Heart left ventricle (tissue), 16 donors: ENCODE measurements around the gene LYRM7. TPM values are rescaled to one million over a fixed set of nuclear protein-coding genes. Genes with fewer than 3 reads are reported as not detected.

Experiments
- ATAC-seq, 4 donors: fragments of 200-7000 bp; cut with Tn5 transposase; one replicate each; pipeline ENCODE4 v1.9.1; 2020 to 2022; ENCODE audit warnings: moderate library complexity in 4 of 4, mild to moderate bottlenecking in 3 of 4, moderate number of reproducible peaks in 1 of 4
- DNase-seq, 5 donors: peaks; one replicate each; pipeline ENCODE4 v3.0.0-alpha.2; 2020
- H3K27ac ChIP-seq, 12 donors: fragments of 200-600 bp; sonication (generic) in 4 of 12; one replicate each; pipeline versions ENCODE4 v1.5.0 to v1.8.0; 2016 to 2022; ENCODE audit warnings: mild to moderate bottlenecking in 2 of 12
- H3K27me3 ChIP-seq, 9 donors: fragments of 200-600 bp; sonication (generic) in 2 of 9; one replicate each; pipeline versions ENCODE4 v1.5.1 to v1.8.0; 2016 to 2022; ENCODE audit warnings: mild to moderate bottlenecking in 3 of 9
- H3K36me3 ChIP-seq, 9 donors: fragments of 200-600 bp; sonication (generic) in 2 of 9; one replicate each; pipeline versions ENCODE4 v1.5.0 to v1.8.0; 2018 to 2022; ENCODE audit warnings: mild to moderate bottlenecking in 2 of 9
- H3K4me1 ChIP-seq, 12 donors: fragments of 200-600 bp; sonication (generic) in 4 of 12; one replicate each; pipeline versions ENCODE4 v1.5.0 to v1.8.0; 2016 to 2022; ENCODE audit warnings: mild to moderate bottlenecking in 3 of 12
- H3K4me3 ChIP-seq, 12 donors: fragments of 200-600 bp; sonication (generic) in 4 of 12; one replicate each; pipeline versions ENCODE4 v1.5.0 to v1.8.0; 2017 to 2022; ENCODE audit warnings: mild to moderate bottlenecking in 9 of 12, moderate library complexity in 4 of 12
- H3K9me3 ChIP-seq, 12 donors: fragments of 200-600 bp; sonication (generic) in 4 of 12; one replicate each; pipeline versions ENCODE4 v1.5.0 to v1.8.0; 2016 to 2022; ENCODE audit warnings: mild to moderate bottlenecking in 1 of 12
- CTCF ChIP-seq, 12 donors: fragments of 200-600 bp; sonication (generic) in 4 of 12; IDR thresholded peaks; one replicate each; pipeline versions ENCODE4 v1.5.0 to v1.8.0; 2018 to 2022; ENCODE audit warnings: antibody characterized with exemption in 12 of 12, mild to moderate bottlenecking in 5 of 12
- POLR2A ChIP-seq, 2 donors: fragments of 450-650 bp; IDR thresholded peaks; one replicate each; pipeline ENCODE4 v1.6.1; 2017; ENCODE audit warnings: antibody characterized with exemption in 2 of 2, mild to moderate bottlenecking in 2 of 2, moderate library complexity in 2 of 2
- WGBS, 4 donors: extraction: QIAGEN DNeasy Blood & Tissue Kit in 2 of 4; methylation state at CpG; one replicate each; pipeline versions ENCODE4 v1.1.5 to v1.1.7; 2013 to 2018; 5-methylcytosine and 5-hydroxymethylcytosine counted together
- intact Hi-C, 10 donors: fragments of 100-400 bp; cut with DNase I; formaldehyde crosslinking; loops; one replicate each; pipeline versions ENCODE4 v1.11.1 to v1.14.2; 2022
- polyA plus RNA-seq, 2 donors: library from polyadenylated mRNA; stranded (reverse); fragments of 200-250 nt; gene quantifications; one replicate each; pipeline ENCODE4 v1.2.3, GENCODE V29; 2013
- total RNA-seq, 9 donors: library from RNA; depleted of rRNA in 2 of 9; stranded (reverse); fragments of >200 nt in 2 of 9; fragmentation: NEBNext Ultra II Directional in 3 of 9; extraction: Animal tissue kit (Norgen Biotek cat#: 25700) in 3 of 9; gene quantifications; one replicate each; pipeline versions ENCODE4 v1.1.0 to v1.2.4, GENCODE V29; 2016 to 2023
- donor health status: ischemic (EF 13 %, LVEDD 7.1; RV severe dilation, severe dysfunction).
- donor health status: healthy with polysubstance abuse.
- donor health status: DM: no; HTN: yes; CAD: no.
- donor health status: DM: no; HTN: no; CAD: no.
- donor health status: ischemic (EF 25% LVEDD 6.9; RV normal size, moderate dysfunction).
- donor health status: ischemic (EF 25% LVEDD 5.7; RV mildly dilated, moderate dysfunction).
- donor health status: healthy.
- donor health status: DM: yes; HTN: yes; CAD: no.
- donor health status: ischemic (EF 35%, LVEDD 5.7; RV mildly dilated, moderate dysfunction).
- donor health status: nonischemic (EF 11% LVEDD 7.7; RV severe dilation, severe dysfunction).
- donor health status: DM: yes; HTN: yes; CAD: no.
- donor health status: PGD.
- donor health status: ischemic (EF 29% LVEDD 5.4; RV normal size, mild dysfunction).
- donor health status: nonischemic (EF 23%, LVEDD 6.1; RV moderate dilation, normal function).

The LYRM7 gene
- total and polyA plus RNA-seq, 11 donors: 11.8 to 27.1 (median 20.0) TPM

- WGBS, 4 donors: 0 to 5% (median 1%) methylated on average over 3 to 33 of the region's 33 CpGs
- H3K27me3 ChIP-seq: no peaks in the 10 kb centered on the region
- TF ChIP-seq POLR2A (IDR thresholded peaks at IDR 0.05): peak in 1 of 2 donors; percentile 56
- TF ChIP-seq CTCF (IDR thresholded peaks at IDR 0.05): peak in 3 of 12 donors; percentile 23 to 45 (median 37)
- H3K4me3 ChIP-seq: peak within 1 kb of the TSS; percentile 72 to 97 (median 88)
- DNase-seq (peak; percentile 92 to 97 (median 93)), ATAC-seq (peak; percentile 92 to 98 (median 96))
- intact Hi-C loops: loop anchor here in 7 of 10 donors (1.0 to 10.0 kb wide), 6 partner anchors 98 to 252 kb away; partner anchors contain the start of gene CDC42SE2 (in 3 of the 7)
- H3K4me1 ChIP-seq: peaks cover 0 to 29% (median 16%) of the 10 kb centered on the region in 12 donors
- H3K27ac ChIP-seq: peak within 1 kb of the TSS; percentile 83 to 98 (median 94)
- H3K36me3 ChIP-seq: peaks cover 0 to 28% (median 25%) of the 10 kb centered on the region in 9 donors
- H3K9me3 ChIP-seq: no peaks in the 10 kb centered on the region
Observed at GRCh38 chr5:131165119-131165727, 5.5 kb upstream of the LYRM7 start, which contains the start of gene HINT1. Gene HINT1 (minus strand): TSS chr5:131165256. CDS start chr5:131165205, 51 bp downstream.

GRCh38 chr5:131167615-131168014 lies 3.1 kb upstream of the LYRM7 start:
- no peak for ATAC-seq
- no peaks in the 10 kb centered on the region for H3K27me3 ChIP-seq
- no peak for TF ChIP-seq CTCF (IDR thresholded peaks at IDR 0.05)
- no peak for TF ChIP-seq POLR2A (IDR thresholded peaks at IDR 0.05)
- no peak overlapping the region for H3K27ac ChIP-seq
- H3K4me1 ChIP-seq: peaks cover 0 to 41% (median 29%) of the 10 kb centered on the region in 12 donors
- intact Hi-C loops: loop anchor here in 7 of 10 donors (5.0 to 10.0 kb wide), 4 partner anchors 97 to 250 kb away; partner anchors contain the start of gene CDC42SE2 (in 3 of the 7)
- H3K9me3 ChIP-seq: no peaks in the 10 kb centered on the region
- H3K4me3 ChIP-seq: no peak overlapping the region
- no peak for DNase-seq
- 86 to 97% (median 92%) methylated on average over 5 of the region's 5 CpGs for WGBS, 4 donors
- peaks cover 0 to 4% (median 1%) of the 10 kb centered on the region in 9 donors for H3K36me3 ChIP-seq

- no peak for TF ChIP-seq POLR2A (IDR thresholded peaks at IDR 0.05)
- no peak for TF ChIP-seq CTCF (IDR thresholded peaks at IDR 0.05)
- Histone ChIP-seq H3K4me3 (peak overlapping the region; percentile 34 to 78 (median 68)), H3K27me3 (no peaks in the 10 kb centered on the region), H3K36me3 (peaks cover 0 to 3% (median 0%) of the 10 kb centered on the region in 9 donors), H3K27ac (peak overlapping the region in 11 of 12 donors; percentile 74 to 89 (median 83)), H3K4me1 (peaks cover 0 to 26% (median 22%) of the 10 kb centered on the region in 12 donors), H3K9me3 (no peaks in the 10 kb centered on the region)
- DNase-seq (no peak), ATAC-seq (no peak)
- intact Hi-C loops: loop anchor here (2.0 to 10.0 kb wide), 7 partner anchors 92 to 627 kb away; partner anchors contain the start of genes CDC42SE2 (in 7 of the 10) and FNIP1 (in 1 of the 10)
- 37 to 42% (median 39%) methylated on average over 16 of the region's 16 CpGs for WGBS, 4 donors
Observed at GRCh38 chr5:131169810-131170539, 769 bp upstream of the LYRM7 start.
